Right lobe of liver (tissue), 6 donors: Measurements from ENCODE around the gene VSTM2B. TPM values are rescaled to one million over a fixed set of nuclear protein-coding genes. Genes with fewer than 3 reads are reported as not detected.

Source experiments
- ATAC-seq, 4 donors: fragments of 200-7000 bp; cut with Tn5 transposase; one replicate each; pipeline ENCODE4 v1.9.1; 2020; ENCODE audit warnings: mild to moderate bottlenecking in 4 of 4, moderate library complexity in 4 of 4
- DNase-seq, 3 donors: peaks; one replicate each; pipeline ENCODE4 v3.0.0-alpha.2; 2020
- H3K27ac ChIP-seq, 3 donors: fragments of 200-600 bp; one replicate each; pipeline ENCODE4 v1.8.0; 2022
- H3K27me3 ChIP-seq, 2 donors: fragments of 200-600 bp; one replicate each; pipeline ENCODE4 v1.8.0; 2022
- H3K36me3 ChIP-seq, 4 donors: fragments of 200-600 bp; sonication (generic) in 1 of 4; one replicate each; pipeline versions ENCODE4 v1.5.1 to v1.8.0; 2017 to 2022; ENCODE audit warnings: control low read depth in 1 of 4
- H3K4me1 ChIP-seq, 4 donors: fragments of 200-600 bp; sonication (generic) in 1 of 4; one replicate each; pipeline versions ENCODE4 v1.5.1 to v1.8.0; 2017 to 2022; ENCODE audit warnings: control low read depth in 1 of 4
- H3K4me3 ChIP-seq, 3 donors: fragments of 200-600 bp; one replicate each; pipeline ENCODE4 v1.8.0; 2022
- H3K9me3 ChIP-seq, 4 donors: fragments of 200-600 bp; sonication (generic) in 1 of 4; one replicate each; pipeline versions ENCODE4 v1.5.1 to v1.8.0; 2017 to 2022; ENCODE audit warnings: control low read depth in 1 of 4
- CTCF ChIP-seq, 4 donors: fragments of 200-600 bp in 3 of 4; fragments of 450-650 bp in 1 of 4; IDR thresholded peaks; one replicate each; pipeline versions ENCODE4 v1.5.1 to v1.8.0; 2016 to 2022; ENCODE audit warnings: antibody characterized with exemption in 4 of 4, mild to moderate bottlenecking in 2 of 4
- POLR2A ChIP-seq: fragments of 450-650 bp; IDR thresholded peaks from one replicate; pipeline ENCODE4 v1.6.1; 2017; ENCODE audit warnings: antibody characterized with exemption, mild to moderate bottlenecking
- WGBS: methylation state at CpG from one replicate; pipeline ENCODE4 v1.1.6; 2018; ENCODE audit warnings: low coverage, low lambda C conversion rate; ENCODE audit not compliant: insufficient coverage; ENCODE audit errors: missing lambda C conversion rate; 5-methylcytosine and 5-hydroxymethylcytosine counted together
- intact Hi-C, 2 donors: fragments of 100-400 bp; cut with DNase I; formaldehyde crosslinking; loops; one replicate each; pipeline versions ENCODE4 v1.11.2 to v1.14.1; 2022
- total RNA-seq, 6 experiments: library from RNA; depleted of rRNA in 2 of 6; stranded (reverse); fragments of >200 nt in 2 of 6; fragmentation: NEBNext Ultra II Directional in 3 of 6; extraction: Animal tissue kit (Norgen Biotek cat#: 25700) in 3 of 6; gene quantifications; one replicate each; pipeline versions ENCODE4 v1.1.0 to v1.2.4, GENCODE V29; 2016 to 2023
- donor health status: DM: no; HTN: yes; CAD: no.
- donor health status: DM: no; HTN: no; CAD: no.
- donor health status: DM: no; HTN: no; CAD: no.
- donor health status: DM: no; HTN: yes; CAD: no.
- donor health status: DM: no; HTN: yes; CAD: no.

VSTM2B gene
- total RNA-seq, 6 experiments from 2014 or later, result not detected

- Histone ChIP-seq H3K27ac (no peak overlapping the region), H3K4me3 (no peak overlapping the region), H3K27me3 (no peaks in the 10 kb centered on the region), H3K4me1 (no peaks in the 10 kb centered on the region), H3K9me3 (no peaks in the 10 kb centered on the region), H3K36me3 (no peaks in the 10 kb centered on the region)
- TF ChIP-seq POLR2A, result no peak
- TF ChIP-seq CTCF (IDR thresholded peaks at IDR 0.05), result no peak
- ATAC-seq (no peak), DNase-seq (peak in 1 of 3 donors; percentile 9)
- WGBS, result 17% methylated on average over 3 of the region's 12 CpGs
- intact Hi-C loops, result no loop called here
Measured at GRCh38 chr19:29497686-29498436, 27.9 kb upstream of the VSTM2B start.

- TF ChIP-seq CTCF (IDR thresholded peaks at IDR 0.05), result no peak
- no peak for TF ChIP-seq POLR2A
- peak in 1 of 3 donors; percentile 30 for DNase-seq
- intact Hi-C loops, result no loop called here
Measured at GRCh38 chr19:29499261-29499920, 26.4 kb upstream of the VSTM2B start.

GRCh38 chr19:29499921-29500590, 25.7 kb upstream of the VSTM2B start:
- no peak overlapping the region for H3K27ac ChIP-seq
- no peaks in the 10 kb centered on the region for H3K9me3 ChIP-seq
- no peaks in the 10 kb centered on the region for H3K36me3 ChIP-seq
- WGBS, result 50% methylated on average over 2 of the region's 18 CpGs
- H3K4me1 ChIP-seq, result no peaks in the 10 kb centered on the region
- no peak for TF ChIP-seq CTCF (IDR thresholded peaks at IDR 0.05)
- TF ChIP-seq POLR2A, result no peak
- H3K4me3 ChIP-seq, result no peak overlapping the region
- intact Hi-C loops, result no loop called here
- H3K27me3 ChIP-seq, result no peaks in the 10 kb centered on the region
- DNase-seq (peak in 1 of 3 donors; percentile 47), ATAC-seq (no peak)

More at GRCh38 chr19:29499261-29499920, 26.4 kb upstream of the VSTM2B start:
- no peaks in the 10 kb centered on the region for H3K27me3 ChIP-seq
- H3K27ac ChIP-seq, result no peak overlapping the region
- ATAC-seq, result no peak
- H3K4me3 ChIP-seq, result no peak overlapping the region
- H3K4me1 ChIP-seq, result no peaks in the 10 kb centered on the region
- H3K36me3 ChIP-seq, result no peaks in the 10 kb centered on the region
- H3K9me3 ChIP-seq, result no peaks in the 10 kb centered on the region
- WGBS, result 57% methylated on average over 7 of the region's 14 CpGs

GRCh38 chr19:29501816-29502580, 23.8 kb upstream of the VSTM2B start:
- peak in 1 of 3 donors; percentile 28 for DNase-seq
- no peak for ATAC-seq
- WGBS, result 19% methylated on average over 3 of the region's 18 CpGs

More at GRCh38 chr19:29501816-29502580, 23.8 kb upstream of the VSTM2B start:
- Histone ChIP-seq H3K4me1 (no peaks in the 10 kb centered on the region), H3K27me3 (no peaks in the 10 kb centered on the region), H3K9me3 (no peaks in the 10 kb centered on the region), H3K4me3 (no peak overlapping the region), H3K27ac (no peak overlapping the region), H3K36me3 (no peaks in the 10 kb centered on the region)
- no peak for TF ChIP-seq CTCF (IDR thresholded peaks at IDR 0.05)
- TF ChIP-seq POLR2A, result no peak
- intact Hi-C loops, result no loop called here
